Smooth muscle cell (in vitro differentiated cells): ENCODE data around the gene FAM53A. TPM values are rescaled to one million over a fixed set of nuclear protein-coding genes. Genes with fewer than 3 reads are reported as not detected.

ENCODE experiments used
- DNase-seq: peaks from one replicate; lab custom pipeline; 2025; ENCODE audit not compliant: unreplicated experiment; lab: John Stamatoyannopoulos, UW
- H2AFZ ChIP-seq: fragments of 200-600 bp; sonication (generic); 2 replicates; pipeline ENCODE4 v1.6.0; 2016; ENCODE audit warnings: antibody characterized with exemption, low read depth, mild to moderate bottlenecking
- H3F3A ChIP-seq: fragments of 200-600 bp; sonication (generic); 2 replicates; pipeline ENCODE4 v1.6.0; 2017; ENCODE audit warnings: antibody characterized with exemption, low read depth
- H3K27ac ChIP-seq: fragments of 200-600 bp; sonication (generic); 2 replicates; pipeline ENCODE4 v1.5.1; 2016; ENCODE audit warnings: low read depth, mild to moderate bottlenecking
- H3K27me3 ChIP-seq: fragments of 200-600 bp; sonication (generic); 2 replicates; pipeline ENCODE4 v1.6.1; 2016; ENCODE audit warnings: low read depth, mild to moderate bottlenecking
- H3K36me3 ChIP-seq: fragments of 200-600 bp; sonication (generic); 2 replicates; pipeline ENCODE4 v1.5.1; 2016; ENCODE audit warnings: low read depth
- H3K4me1 ChIP-seq: fragments of 200-600 bp; sonication (generic); 2 replicates; pipeline ENCODE4 v1.5.1; 2016; ENCODE audit warnings: low read depth
- H3K4me2 ChIP-seq: fragments of 200-600 bp; sonication (generic); 2 replicates; pipeline ENCODE4 v1.6.0; 2016; ENCODE audit warnings: mild to moderate bottlenecking
- H3K4me3 ChIP-seq: fragments of 200-600 bp; sonication (generic); 2 replicates; pipeline ENCODE4 v1.5.1; 2016; ENCODE audit warnings: mild to moderate bottlenecking
- H3K79me2 ChIP-seq: fragments of 200-600 bp; sonication (generic); 2 replicates; pipeline ENCODE4 v1.6.0; 2016; ENCODE audit warnings: low read depth, mild to moderate bottlenecking
- H3K9ac ChIP-seq: fragments of 200-600 bp; sonication (generic); 2 replicates; pipeline ENCODE4 v1.6.0; 2016; ENCODE audit warnings: low read depth
- H3K9me3 ChIP-seq: fragments of 200-600 bp; sonication (generic); replicated peaks from 2 replicates; pipeline ENCODE4 v1.5.1; 2016; ENCODE audit warnings: low read depth
- H4K20me1 ChIP-seq: fragments of 200-600 bp; sonication (generic); 2 replicates; pipeline ENCODE4 v1.6.0; 2016; ENCODE audit warnings: low read depth
- WGBS: methylation state at CpG from one replicate; pipeline ENCODE4 v1.1.7; 2016; ENCODE audit warnings: low lambda C conversion rate; 5-methylcytosine and 5-hydroxymethylcytosine counted together
- polyA plus RNA-seq: library from polyadenylated mRNA; unstranded; fragments of >200 nt; fragmentation: Nextera tagmentation; extraction: Ambion mirVana; gene quantifications from 2 replicates; pipeline ENCODE4 v1.2.1, GENCODE V29; 2016
- total RNA-seq: library from RNA; depleted of rRNA; stranded (reverse); fragments of >200 nt; gene quantifications from 2 replicates; pipeline ENCODE4 v1.2.3, GENCODE V29; 2014
- TF ChIP-seq, protein P1 (sequence below): fragments of 200-600 bp; sonication (generic); IDR thresholded peaks from 2 replicates; pipeline ENCODE4 v1.5.1; 2017; ENCODE audit warnings: borderline replicate concordance, mild to moderate bottlenecking, antibody characterized with exemption; ENCODE audit not compliant: insufficient read depth, poor library complexity, severe bottlenecking

FAM53A gene
- total and polyA plus RNA-seq, 2 experiments from 2014 or later, result 0.70 TPM; not detected in 1

DNA sequence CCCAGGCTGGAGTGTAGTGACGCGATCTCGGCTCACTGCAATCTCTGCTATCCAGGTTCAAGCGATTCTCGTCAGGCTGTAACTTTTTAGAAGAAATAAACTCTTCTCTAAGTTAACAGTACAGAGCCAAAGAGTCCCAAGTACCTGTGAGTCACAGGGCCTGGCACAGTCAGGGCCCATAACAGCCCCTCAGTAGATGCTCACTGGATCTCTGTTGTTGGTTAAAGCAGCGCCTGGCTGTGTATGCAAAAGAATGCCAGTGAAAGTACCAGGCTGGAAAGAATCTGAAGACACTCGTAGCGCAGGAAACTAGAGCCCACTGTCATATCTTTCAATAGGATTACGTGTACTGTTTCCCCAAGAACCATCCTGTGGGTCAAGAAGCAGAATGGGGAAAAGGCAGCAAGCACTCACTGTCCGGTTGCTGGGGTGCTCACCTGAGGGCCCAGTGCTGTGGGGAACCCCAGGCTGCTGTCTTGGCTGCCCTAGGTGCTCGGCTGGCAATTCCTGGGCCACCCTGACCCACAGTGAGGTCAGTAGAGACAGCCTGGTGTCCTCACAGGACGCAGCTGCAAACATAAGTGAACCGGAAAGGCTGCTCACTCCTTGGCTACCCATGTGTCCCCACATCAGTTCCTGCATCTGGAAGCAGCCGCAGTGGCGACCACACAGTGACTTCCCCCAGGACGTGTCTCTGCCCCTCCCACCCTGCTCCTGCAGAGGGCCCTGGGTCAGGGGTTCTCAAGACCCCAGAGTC, 31.1 kb upstream of the FAM53A start:
- H3K79me2 ChIP-seq, result peaks cover 30% of the 10 kb centered on the region

DNA sequence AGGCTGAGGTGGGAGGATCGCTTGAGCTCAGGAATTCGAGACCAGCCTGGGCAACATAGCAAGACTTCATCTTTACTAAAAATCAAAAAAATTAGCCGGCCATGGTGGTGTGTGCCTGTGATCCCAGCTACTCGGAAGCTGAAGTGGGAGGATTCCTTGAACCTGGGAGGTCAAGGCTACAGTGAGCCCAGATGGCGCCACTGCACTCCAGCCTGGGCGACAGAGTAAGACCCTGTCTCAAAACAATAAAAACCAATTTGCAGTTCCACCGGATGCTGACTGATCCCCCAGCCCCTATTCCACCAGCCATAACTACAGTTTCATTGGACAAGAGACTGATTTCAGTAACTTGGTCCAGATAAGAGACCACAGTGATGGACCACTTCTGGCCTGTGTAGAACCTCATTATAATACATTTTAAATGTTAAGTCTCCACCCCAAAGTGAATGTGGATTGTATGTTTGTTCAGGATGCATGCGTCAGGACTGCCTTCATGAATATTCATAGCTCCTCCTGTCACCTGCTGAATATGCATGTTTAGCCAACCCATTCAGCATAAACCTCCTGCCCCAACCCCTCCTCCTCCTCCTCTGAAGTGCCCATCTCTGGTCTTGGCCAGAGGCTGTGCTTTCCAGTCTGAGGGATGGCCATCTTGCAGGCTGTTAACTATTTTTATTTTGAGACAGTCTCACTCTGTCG, 30.3 kb upstream of the FAM53A start:
- Histone ChIP-seq H3K4me1 (peaks cover 11% of the 10 kb centered on the region), H4K20me1 (peaks cover 22% of the 10 kb centered on the region), H3F3A (no peaks in the 10 kb centered on the region), H2AFZ (no peak overlapping the region), H3K4me3 (no peak overlapping the region), H3K9ac (no peak overlapping the region), H3K4me2 (no peak overlapping the region), H3K9me3 (no peaks in the 10 kb centered on the region), H3K79me2 (peaks cover 30% of the 10 kb centered on the region), H3K36me3 (no peaks in the 10 kb centered on the region), H3K27ac (no peak overlapping the region), H3K27me3 (no peaks in the 10 kb centered on the region)
- TF ChIP-seq, protein P1, sequence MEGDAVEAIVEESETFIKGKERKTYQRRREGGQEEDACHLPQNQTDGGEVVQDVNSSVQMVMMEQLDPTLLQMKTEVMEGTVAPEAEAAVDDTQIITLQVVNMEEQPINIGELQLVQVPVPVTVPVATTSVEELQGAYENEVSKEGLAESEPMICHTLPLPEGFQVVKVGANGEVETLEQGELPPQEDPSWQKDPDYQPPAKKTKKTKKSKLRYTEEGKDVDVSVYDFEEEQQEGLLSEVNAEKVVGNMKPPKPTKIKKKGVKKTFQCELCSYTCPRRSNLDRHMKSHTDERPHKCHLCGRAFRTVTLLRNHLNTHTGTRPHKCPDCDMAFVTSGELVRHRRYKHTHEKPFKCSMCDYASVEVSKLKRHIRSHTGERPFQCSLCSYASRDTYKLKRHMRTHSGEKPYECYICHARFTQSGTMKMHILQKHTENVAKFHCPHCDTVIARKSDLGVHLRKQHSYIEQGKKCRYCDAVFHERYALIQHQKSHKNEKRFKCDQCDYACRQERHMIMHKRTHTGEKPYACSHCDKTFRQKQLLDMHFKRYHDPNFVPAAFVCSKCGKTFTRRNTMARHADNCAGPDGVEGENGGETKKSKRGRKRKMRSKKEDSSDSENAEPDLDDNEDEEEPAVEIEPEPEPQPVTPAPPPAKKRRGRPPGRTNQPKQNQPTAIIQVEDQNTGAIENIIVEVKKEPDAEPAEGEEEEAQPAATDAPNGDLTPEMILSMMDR, result no peak
- no peak for DNase-seq
- WGBS, result 90% methylated on average over 9 of the region's 9 CpGs

More for the DNA sequence above, 31.1 kb upstream of the FAM53A start:
- Histone ChIP-seq H3K9ac (no peak overlapping the region), H3K36me3 (no peaks in the 10 kb centered on the region), H3K9me3 (no peaks in the 10 kb centered on the region), H3F3A (no peaks in the 10 kb centered on the region), H3K4me2 (no peak overlapping the region), H2AFZ (no peak overlapping the region), H4K20me1 (peaks cover 22% of the 10 kb centered on the region), H3K4me1 (peaks cover 16% of the 10 kb centered on the region), H3K4me3 (no peak overlapping the region), H3K27ac (no peak overlapping the region), H3K27me3 (no peaks in the 10 kb centered on the region)
- WGBS, result 92% methylated on average over 16 of the region's 16 CpGs
- TF ChIP-seq, protein P1, result no peak
- DNase-seq, result no peak

DNA sequence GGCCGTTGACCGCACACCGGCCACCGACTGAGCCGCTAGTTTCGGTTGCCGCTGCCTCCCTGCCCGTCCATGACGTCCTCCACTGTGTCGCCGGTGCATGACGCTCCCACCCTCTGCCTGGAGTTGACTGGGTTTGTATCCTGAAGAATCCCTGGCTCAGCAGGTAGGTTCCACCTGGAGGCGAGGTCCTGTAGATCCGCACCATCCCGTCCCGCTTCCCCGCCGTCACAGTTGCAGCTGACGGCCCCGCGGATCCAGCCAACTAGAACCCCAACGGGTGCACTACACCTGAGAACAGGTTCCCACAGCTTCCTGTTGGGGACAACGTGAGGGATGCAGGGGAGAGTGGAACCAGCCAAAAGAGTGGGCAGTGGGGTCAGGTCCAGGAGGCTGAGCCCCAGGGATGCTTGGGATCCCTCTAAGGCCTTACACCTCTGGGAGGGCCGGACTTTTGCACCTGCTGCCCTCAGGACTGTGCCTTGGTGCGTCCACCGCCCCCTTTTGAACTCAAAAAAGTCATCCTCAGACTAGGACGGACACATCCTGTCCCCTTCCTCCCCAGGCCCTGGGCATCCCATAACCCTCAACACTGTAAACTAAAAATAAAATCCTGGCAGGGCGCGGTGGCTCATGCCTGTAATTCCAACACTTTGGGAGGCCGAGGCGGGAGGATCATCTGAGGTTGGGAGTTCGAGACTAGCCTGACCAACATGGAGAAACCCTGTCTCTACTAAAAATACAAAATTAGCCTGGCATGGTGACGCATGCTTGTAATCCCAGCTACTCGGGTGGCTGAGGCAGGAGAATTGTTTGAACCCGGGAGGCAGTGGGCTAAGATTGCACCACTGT, 29.1 kb upstream of the FAM53A start:
- WGBS, result 33% methylated on average over 35 of the region's 35 CpGs
- TF ChIP-seq, protein P1, result no peak

More for the DNA sequence above, 29.1 kb upstream of the FAM53A start:
- Histone ChIP-seq H3K36me3 (no peaks in the 10 kb centered on the region), H3K4me2 (peak overlapping the region; percentile 86), H4K20me1 (peaks cover 34% of the 10 kb centered on the region), H3K27ac (peak overlapping the region; percentile 97), H2AFZ (peak overlapping the region; percentile 93), H3K27me3 (no peaks in the 10 kb centered on the region), H3K4me1 (peaks cover 17% of the 10 kb centered on the region), H3F3A (peaks cover 7% of the 10 kb centered on the region), H3K4me3 (peak overlapping the region; percentile 88), H3K9ac (peak overlapping the region; percentile 96), H3K9me3 (no peaks in the 10 kb centered on the region), H3K79me2 (peaks cover 31% of the 10 kb centered on the region)
- no peak for DNase-seq
